Measurements from ENCODE around the gene C5AR1.

DNA sequence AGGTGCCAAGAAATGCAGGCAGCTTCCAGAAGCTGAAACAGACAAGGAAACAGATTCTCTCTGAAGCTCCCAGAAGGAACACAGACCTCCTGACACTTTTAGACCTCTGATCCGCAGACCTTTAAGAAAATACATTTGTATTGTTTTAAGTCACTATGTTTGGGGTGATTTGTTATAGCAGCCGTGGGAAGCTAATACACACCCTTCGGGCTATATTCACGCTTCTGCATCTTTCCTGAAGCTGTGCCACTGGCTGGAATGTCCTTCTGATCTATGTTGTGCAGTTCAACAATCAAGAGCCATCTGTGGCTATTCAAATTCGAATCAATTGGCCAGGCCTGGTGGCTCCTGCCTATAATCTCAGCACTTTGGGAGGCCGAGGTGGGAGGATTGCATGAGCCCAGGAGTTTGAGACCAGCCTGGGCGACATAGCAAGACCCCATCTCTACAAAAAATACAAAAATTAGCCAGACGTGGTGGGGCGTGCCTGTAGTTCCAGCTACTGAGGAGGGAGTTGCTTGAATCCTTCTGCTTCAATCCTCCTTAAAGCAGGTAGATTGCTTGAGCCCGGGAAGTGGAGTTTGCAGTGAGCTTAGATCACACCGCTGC, 33.6 kb downstream of the C5AR1 start:
- no peak for TF ChIP-seq CTCF (IDR thresholded peaks at IDR 0.05)
- TF ChIP-seq EP300 (IDR thresholded peaks at IDR 0.05): no peak

Data from ovary (tissue), 3 donors.